ENCODE measurements around the gene ADCY1.

ADCY1 gene

GRCh38 chr7:45681596-45682357, 107.6 kb downstream of the ADCY1 start:
- DNase-seq: no peak

GRCh38 chr7:45682358-45682735, 108.2 kb downstream of the ADCY1 start:
- no peak for DNase-seq

GRCh38 chr7:45682836-45683555, 108.8 kb downstream of the ADCY1 start:
- no peak for DNase-seq

GRCh38 chr7:45683556-45684148, 109.5 kb downstream of the ADCY1 start:
- no peak for DNase-seq

GRCh38 chr7:45684910-45685618, 110.9 kb downstream of the ADCY1 start:
- DNase-seq: no peak

GRCh38 chr7:45685619-45686240, 111.6 kb downstream of the ADCY1 start:
- DNase-seq: no peak

- no peak for DNase-seq
Measured at GRCh38 chr7:45686441-45687184, 112.4 kb downstream of the ADCY1 start.

- DNase-seq: no peak
Measured at GRCh38 chr7:45687185-45687560, 113.0 kb downstream of the ADCY1 start.

GRCh38 chr7:45687721-45688120, 113.6 kb downstream of the ADCY1 start:
- no peak for DNase-seq

- no peak for DNase-seq
Measured at GRCh38 chr7:45688382-45688781, 114.2 kb downstream of the ADCY1 start.

- DNase-seq: no peak
Measured at GRCh38 chr7:45689011-45689796, 115.0 kb downstream of the ADCY1 start.

GRCh38 chr7:45689797-45690761, 115.9 kb downstream of the ADCY1 start:
- DNase-seq: no peak

- no peak for DNase-seq
Measured at GRCh38 chr7:45690762-45691150, 116.6 kb downstream of the ADCY1 start.

- no peak for DNase-seq
Measured at GRCh38 chr7:45691155-45691656, 117.0 kb downstream of the ADCY1 start.

GRCh38 chr7:45692031-45692430, 117.9 kb downstream of the ADCY1 start:
- no peak for DNase-seq

GRCh38 chr7:45695249-45695995, 121.3 kb downstream of the ADCY1 start:
- no peak for DNase-seq

GRCh38 chr7:45696476-45696875, 122.3 kb downstream of the ADCY1 start:
- DNase-seq: no peak

- no peak for DNase-seq
Measured at GRCh38 chr7:45697576-45698136, 123.5 kb downstream of the ADCY1 start.

Data from NCI-H510A (cell line).